Measurements from ENCODE around the gene ADGRB2.
A peak's percentile ranks its signal among the peaks of the same experiment; 100 is the strongest.

ADGRB2 gene

DNA sequence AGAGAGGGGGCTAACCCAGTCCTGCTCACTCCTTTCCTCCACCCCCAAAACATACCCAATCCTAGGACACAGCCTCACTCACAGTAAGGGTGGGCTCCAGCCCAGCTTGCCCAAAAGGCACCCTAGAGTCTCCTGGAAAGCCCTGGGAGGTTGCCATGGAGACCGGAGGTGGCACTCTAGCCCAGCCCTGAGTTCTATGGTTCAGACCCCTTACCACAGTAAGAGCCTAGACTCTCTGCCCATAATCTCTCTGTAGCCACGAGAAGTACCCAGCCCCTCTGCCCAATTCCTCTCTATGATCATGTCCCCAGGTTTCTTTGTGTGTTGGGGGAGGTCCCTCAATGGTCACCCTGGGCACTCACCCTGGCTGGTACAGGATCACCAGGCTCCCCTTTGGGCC lies 74.8 kb downstream of the ADGRB2 start:
- Histone ChIP-seq H3K56ac (ENCODE audit: low read length) (no peak overlapping the region), H3K4me1 (ENCODE audit: control insufficient read depth, low read depth, low read length) (no peaks in the 10 kb centered on the region), H3K27ac (ENCODE audit: low read depth, low read length) (no peak overlapping the region), H3K4me2 (ENCODE audit: low read length) (no peak overlapping the region), H2AK5ac (ENCODE audit: low read length) (no peak overlapping the region), H4K5ac (ENCODE audit: low read length) (no peak overlapping the region), H3K23ac (ENCODE audit: low read length) (no peak overlapping the region), H3K79me2 (ENCODE audit: control insufficient read depth, insufficient read depth, low read length) (no peaks in the 10 kb centered on the region), H2BK120ac (ENCODE audit: low read depth, low read length) (no peak overlapping the region), H2BK15ac (replicated peaks; ENCODE audit: low read depth) (no peak overlapping the region), H3K4me3 (ENCODE audit: low read length) (no peak overlapping the region), H3K18ac (ENCODE audit: low read length) (no peak overlapping the region), H3K36me3 (ENCODE audit: control insufficient read depth, insufficient read depth, low read length) (no peaks in the 10 kb centered on the region), H3K79me1 (ENCODE audit: low read length) (no peaks in the 10 kb centered on the region), H4K8ac (ENCODE audit: low read depth, low read length) (no peak overlapping the region), H3K27me3 (ENCODE audit: insufficient read depth, low read length, poor library complexity) (no peaks in the 10 kb centered on the region), H2BK5ac (ENCODE audit: low read length) (no peak overlapping the region), H3K4ac (ENCODE audit: low read depth, low read length) (no peak overlapping the region), H3K9ac (ENCODE audit: low read length) (no peak overlapping the region)
- DNase-seq: no peak
- WGBS (ENCODE audit: extremely low coverage, insufficient coverage, low lambda C conversion rate): no CpG with 5 or more reads among the region's 2 CpGs

DNA sequence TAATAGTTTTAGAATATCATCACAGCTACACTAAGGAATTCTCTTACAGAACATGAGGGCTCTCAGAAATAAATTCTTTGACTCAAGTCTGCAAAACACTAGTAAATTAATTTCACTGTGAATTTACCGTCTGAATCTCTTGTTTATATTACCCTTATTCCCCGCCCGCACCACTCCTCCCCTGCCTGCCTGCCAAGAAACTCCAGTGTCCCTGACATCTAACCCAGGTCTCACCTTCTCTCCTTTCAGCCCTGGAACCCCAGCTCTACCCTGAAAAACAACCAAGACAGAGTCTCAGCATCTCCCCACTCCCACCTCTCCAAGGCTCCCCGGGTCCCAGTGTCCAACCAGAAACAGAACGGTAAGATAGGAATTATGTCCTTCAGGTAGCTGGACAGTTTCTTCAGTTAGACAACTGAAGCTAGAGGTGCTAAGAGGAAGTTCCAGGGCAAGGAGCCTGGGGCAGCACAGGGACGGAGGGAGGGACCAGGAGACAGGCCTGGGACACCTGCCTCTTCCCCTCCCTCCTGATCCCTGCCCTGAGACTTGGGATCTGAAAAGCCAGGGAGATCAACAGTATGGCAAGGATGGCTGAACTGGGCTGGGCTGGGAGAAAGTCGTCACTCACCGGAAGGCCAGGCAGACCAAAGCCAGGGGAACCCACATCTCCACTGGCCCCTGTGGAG lies 75.8 kb downstream of the ADGRB2 start:
- no peaks in the 10 kb centered on the region for H3K79me1 ChIP-seq (ENCODE audit: low read length)
- no peak overlapping the region for H2BK120ac ChIP-seq (ENCODE audit: low read depth, low read length)
- no peak overlapping the region for H3K18ac ChIP-seq (ENCODE audit: low read length)
- H2BK15ac ChIP-seq (replicated peaks; ENCODE audit: low read depth): no peak overlapping the region
- no peak overlapping the region for H3K27ac ChIP-seq (ENCODE audit: low read depth, low read length)
- H3K56ac ChIP-seq (ENCODE audit: low read length): no peak overlapping the region
- H3K23ac ChIP-seq (ENCODE audit: low read length): peak overlapping the region; percentile 24
- no peaks in the 10 kb centered on the region for H3K79me2 ChIP-seq (ENCODE audit: control insufficient read depth, insufficient read depth, low read length)
- no peak overlapping the region for H3K4ac ChIP-seq (ENCODE audit: low read depth, low read length)
- H3K4me1 ChIP-seq (ENCODE audit: control insufficient read depth, low read depth, low read length): no peaks in the 10 kb centered on the region
- no peaks in the 10 kb centered on the region for H3K27me3 ChIP-seq (ENCODE audit: insufficient read depth, low read length, poor library complexity)
- no peak overlapping the region for H3K9ac ChIP-seq (ENCODE audit: low read length)
- no peak overlapping the region for H3K4me2 ChIP-seq (ENCODE audit: low read length)
- WGBS (ENCODE audit: extremely low coverage, insufficient coverage, low lambda C conversion rate): no CpG with 5 or more reads among the region's 8 CpGs
- H2BK5ac ChIP-seq (ENCODE audit: low read length): no peak overlapping the region
- no peaks in the 10 kb centered on the region for H3K36me3 ChIP-seq (ENCODE audit: control insufficient read depth, insufficient read depth, low read length)
- DNase-seq: no peak
- no peak overlapping the region for H2AK5ac ChIP-seq (ENCODE audit: low read length)
- H4K8ac ChIP-seq (ENCODE audit: low read depth, low read length): no peak overlapping the region
- H3K4me3 ChIP-seq (ENCODE audit: low read length): no peak overlapping the region
- no peak overlapping the region for H4K5ac ChIP-seq (ENCODE audit: low read length)

GRCh38 chr1:31687601-31688000 lies 76.5 kb downstream of the ADGRB2 start:
- Histone ChIP-seq H3K23ac (ENCODE audit: low read length) (no peak overlapping the region), H2BK15ac (replicated peaks; ENCODE audit: low read depth) (no peak overlapping the region)
- no peak for DNase-seq

DNA sequence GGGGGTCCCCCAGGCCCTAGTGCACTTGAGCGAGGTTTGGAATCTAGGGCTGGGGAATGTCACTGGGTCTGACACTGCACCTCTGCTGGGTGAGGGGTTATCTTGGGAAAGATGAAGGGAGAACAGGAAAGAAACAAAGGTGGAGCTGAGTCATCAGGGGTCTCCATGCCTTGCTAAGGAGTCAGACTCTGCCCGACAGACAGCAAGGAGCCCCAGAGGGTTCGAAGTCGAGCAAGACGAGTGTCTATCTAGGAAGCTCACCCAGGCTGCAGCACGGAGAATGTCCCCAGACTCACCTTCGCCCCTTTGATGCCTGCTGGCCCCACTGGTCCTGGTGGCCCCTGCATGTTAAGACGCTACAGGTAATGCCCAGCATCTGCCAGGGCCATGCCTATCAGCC lies 78.3 kb downstream of the ADGRB2 start:
- Histone ChIP-seq H3K18ac (ENCODE audit: low read length) (no peak overlapping the region), H3K56ac (ENCODE audit: low read length) (no peak overlapping the region), H2BK15ac (replicated peaks; ENCODE audit: low read depth) (no peak overlapping the region), H2BK5ac (ENCODE audit: low read length) (no peak overlapping the region), H3K79me2 (ENCODE audit: control insufficient read depth, insufficient read depth, low read length) (no peaks in the 10 kb centered on the region), H4K5ac (ENCODE audit: low read length) (no peak overlapping the region), H3K23ac (ENCODE audit: low read length) (no peak overlapping the region), H3K4me2 (ENCODE audit: low read length) (no peak overlapping the region), H2BK120ac (ENCODE audit: low read depth, low read length) (no peak overlapping the region), H3K79me1 (ENCODE audit: low read length) (no peaks in the 10 kb centered on the region), H3K4ac (ENCODE audit: low read depth, low read length) (no peak overlapping the region), H3K27ac (ENCODE audit: low read depth, low read length) (no peak overlapping the region), H3K36me3 (ENCODE audit: control insufficient read depth, insufficient read depth, low read length) (no peaks in the 10 kb centered on the region), H3K9ac (ENCODE audit: low read length) (no peak overlapping the region), H2AK5ac (ENCODE audit: low read length) (no peak overlapping the region), H3K4me1 (ENCODE audit: control insufficient read depth, low read depth, low read length) (no peaks in the 10 kb centered on the region), H4K8ac (ENCODE audit: low read depth, low read length) (no peak overlapping the region), H3K4me3 (ENCODE audit: low read length) (no peak overlapping the region), H3K27me3 (ENCODE audit: insufficient read depth, low read length, poor library complexity) (no peaks in the 10 kb centered on the region)
- no peak for DNase-seq
- no CpG with 5 or more reads among the region's 8 CpGs for WGBS (ENCODE audit: extremely low coverage, insufficient coverage, low lambda C conversion rate)

More at GRCh38 chr1:31687601-31688000, 76.5 kb downstream of the ADGRB2 start:
- H2AK5ac ChIP-seq (ENCODE audit: low read length): no peak overlapping the region
- H3K27ac ChIP-seq (ENCODE audit: low read depth, low read length): no peak overlapping the region
- no peaks in the 10 kb centered on the region for H3K36me3 ChIP-seq (ENCODE audit: control insufficient read depth, insufficient read depth, low read length)
- H3K4me2 ChIP-seq (ENCODE audit: low read length): no peak overlapping the region
- no peaks in the 10 kb centered on the region for H3K79me2 ChIP-seq (ENCODE audit: control insufficient read depth, insufficient read depth, low read length)
- H2BK5ac ChIP-seq (ENCODE audit: low read length): no peak overlapping the region
- WGBS (ENCODE audit: extremely low coverage, insufficient coverage, low lambda C conversion rate): no CpG with 5 or more reads among the region's 8 CpGs
- H3K27me3 ChIP-seq (ENCODE audit: insufficient read depth, low read length, poor library complexity): no peaks in the 10 kb centered on the region
- H4K5ac ChIP-seq (ENCODE audit: low read length): no peak overlapping the region
- H4K8ac ChIP-seq (ENCODE audit: low read depth, low read length): no peak overlapping the region
- no peaks in the 10 kb centered on the region for H3K79me1 ChIP-seq (ENCODE audit: low read length)
- H3K9ac ChIP-seq (ENCODE audit: low read length): no peak overlapping the region
- H3K56ac ChIP-seq (ENCODE audit: low read length): no peak overlapping the region
- H3K4me1 ChIP-seq (ENCODE audit: control insufficient read depth, low read depth, low read length): no peaks in the 10 kb centered on the region
- H3K4ac ChIP-seq (ENCODE audit: low read depth, low read length): no peak overlapping the region
- no peak overlapping the region for H3K18ac ChIP-seq (ENCODE audit: low read length)
- no peak overlapping the region for H3K4me3 ChIP-seq (ENCODE audit: low read length)
- H2BK120ac ChIP-seq (ENCODE audit: low read depth, low read length): no peak overlapping the region

DNA sequence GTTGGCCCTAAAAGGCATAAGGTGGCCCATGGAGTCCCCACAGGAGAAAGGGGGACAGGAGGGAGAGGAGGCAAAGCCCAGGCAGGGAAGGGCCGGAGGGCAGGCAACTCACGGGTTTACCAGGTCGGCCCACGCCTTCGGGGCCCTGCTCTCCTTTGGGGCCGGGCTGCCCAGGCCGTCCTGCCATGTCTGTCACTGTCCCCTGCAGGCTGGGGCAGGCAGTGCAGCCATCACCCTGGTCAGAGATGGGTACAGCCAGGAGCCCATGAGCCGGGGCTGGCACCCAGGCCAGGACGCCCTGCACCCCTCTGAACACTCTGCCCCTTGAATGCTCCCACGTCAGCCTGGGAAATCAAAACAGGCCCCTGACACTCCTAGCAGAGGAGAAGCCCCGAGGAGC lies 80.1 kb downstream of the ADGRB2 start:
- Histone ChIP-seq H3K9ac (ENCODE audit: low read length) (no peak overlapping the region), H3K79me1 (ENCODE audit: low read length) (no peaks in the 10 kb centered on the region), H3K36me3 (ENCODE audit: control insufficient read depth, insufficient read depth, low read length) (no peaks in the 10 kb centered on the region), H3K18ac (ENCODE audit: low read length) (no peak overlapping the region), H2AK5ac (ENCODE audit: low read length) (no peak overlapping the region), H3K4me2 (ENCODE audit: low read length) (no peak overlapping the region), H3K27ac (ENCODE audit: low read depth, low read length) (no peak overlapping the region), H3K4me3 (ENCODE audit: low read length) (no peak overlapping the region), H2BK120ac (ENCODE audit: low read depth, low read length) (no peak overlapping the region), H3K4ac (ENCODE audit: low read depth, low read length) (no peak overlapping the region), H3K79me2 (ENCODE audit: control insufficient read depth, insufficient read depth, low read length) (no peaks in the 10 kb centered on the region), H3K56ac (ENCODE audit: low read length) (peak overlapping the region; percentile 34), H4K5ac (ENCODE audit: low read length) (no peak overlapping the region), H3K23ac (ENCODE audit: low read length) (no peak overlapping the region), H3K27me3 (ENCODE audit: insufficient read depth, low read length, poor library complexity) (no peaks in the 10 kb centered on the region), H2BK5ac (ENCODE audit: low read length) (no peak overlapping the region), H3K4me1 (ENCODE audit: control insufficient read depth, low read depth, low read length) (no peaks in the 10 kb centered on the region), H4K8ac (ENCODE audit: low read depth, low read length) (no peak overlapping the region), H2BK15ac (replicated peaks; ENCODE audit: low read depth) (no peak overlapping the region)
- DNase-seq: peak; percentile 41
- WGBS (ENCODE audit: extremely low coverage, insufficient coverage, low lambda C conversion rate): no CpG with 5 or more reads among the region's 11 CpGs

DNA sequence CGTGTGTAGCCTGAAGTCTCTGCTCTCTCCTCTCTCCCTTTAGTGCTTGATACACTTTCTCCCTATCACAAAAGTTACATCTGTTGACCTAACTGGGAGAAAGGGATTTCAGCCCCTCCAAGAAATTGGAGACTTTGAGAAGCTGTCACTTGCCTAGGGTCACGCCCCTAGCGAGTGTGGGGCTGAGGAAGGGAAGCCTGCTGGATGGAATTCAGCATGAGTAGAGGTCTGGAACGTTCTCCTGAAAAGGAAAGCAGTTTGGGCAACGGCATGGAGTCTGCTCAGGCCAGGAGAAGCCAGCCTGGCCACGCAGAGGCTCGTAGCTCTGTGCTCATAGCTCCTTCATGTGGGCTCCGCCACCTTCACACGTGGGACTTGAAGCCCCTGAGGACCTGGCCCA lies 82.7 kb downstream of the ADGRB2 start:
- H3K79me1 ChIP-seq (ENCODE audit: low read length): no peaks in the 10 kb centered on the region
- H2BK120ac ChIP-seq (ENCODE audit: low read depth, low read length): no peak overlapping the region
- H3K23ac ChIP-seq (ENCODE audit: low read length): no peak overlapping the region
- no peak overlapping the region for H4K8ac ChIP-seq (ENCODE audit: low read depth, low read length)
- no peak overlapping the region for H3K4ac ChIP-seq (ENCODE audit: low read depth, low read length)
- H3K56ac ChIP-seq (ENCODE audit: low read length): no peak overlapping the region
- no CpG with 5 or more reads among the region's 9 CpGs for WGBS (ENCODE audit: extremely low coverage, insufficient coverage, low lambda C conversion rate)
- H3K4me1 ChIP-seq (ENCODE audit: control insufficient read depth, low read depth, low read length): no peaks in the 10 kb centered on the region
- H4K5ac ChIP-seq (ENCODE audit: low read length): no peak overlapping the region
- H3K27ac ChIP-seq (ENCODE audit: low read depth, low read length): no peak overlapping the region
- H3K36me3 ChIP-seq (ENCODE audit: control insufficient read depth, insufficient read depth, low read length): no peaks in the 10 kb centered on the region
- no peaks in the 10 kb centered on the region for H3K79me2 ChIP-seq (ENCODE audit: control insufficient read depth, insufficient read depth, low read length)
- H3K27me3 ChIP-seq (ENCODE audit: insufficient read depth, low read length, poor library complexity): no peaks in the 10 kb centered on the region
- H3K9ac ChIP-seq (ENCODE audit: low read length): no peak overlapping the region
- H2BK5ac ChIP-seq (ENCODE audit: low read length): no peak overlapping the region
- H3K4me2 ChIP-seq (ENCODE audit: low read length): no peak overlapping the region
- H3K18ac ChIP-seq (ENCODE audit: low read length): no peak overlapping the region
- H2BK15ac ChIP-seq (replicated peaks; ENCODE audit: low read depth): no peak overlapping the region
- H3K4me3 ChIP-seq (ENCODE audit: low read length): no peak overlapping the region
- no peak overlapping the region for H2AK5ac ChIP-seq (ENCODE audit: low read length)
- DNase-seq: peak; percentile 42

Measured in mesendoderm (in vitro differentiated cells).